ENCODE measurements around the gene ELN. TPM values are rescaled to one million over a fixed set of nuclear protein-coding genes. Genes with fewer than 3 reads are reported as not detected.

The ELN gene
- total and polyA plus RNA-seq, 2 of the 4 experiments (the other 2 are of a cell fraction), result 2.2 to 14.3 TPM

DNA sequence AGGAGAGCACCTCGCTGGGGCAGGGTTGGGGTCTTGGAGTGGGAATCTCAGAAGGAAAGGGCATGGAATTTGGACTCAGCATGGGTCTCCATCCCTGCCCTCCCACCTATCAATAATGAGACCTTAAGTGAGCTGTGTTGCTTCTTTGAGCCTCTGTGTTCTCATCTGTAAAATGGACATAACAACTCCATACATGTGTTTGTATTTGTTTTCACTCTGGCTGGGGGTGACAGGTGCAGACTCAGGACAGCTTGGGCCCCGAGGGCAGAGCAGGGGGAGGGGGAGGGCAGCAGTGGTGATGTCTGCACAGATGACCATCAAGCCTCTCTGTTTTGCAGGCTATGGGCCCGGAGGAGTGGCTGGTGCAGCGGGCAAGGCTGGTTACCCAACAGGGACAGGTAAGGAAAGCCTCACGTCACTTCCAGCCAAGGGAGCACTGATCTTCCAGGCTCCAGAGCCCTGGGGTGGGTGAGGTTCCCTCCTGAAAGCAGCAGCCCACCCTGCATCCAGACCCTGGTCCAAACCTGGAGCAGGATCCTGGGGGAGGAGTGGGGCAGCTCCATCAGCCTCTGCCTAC lies 19.9 kb downstream of the ELN start:
- Histone ChIP-seq H3K56ac (ENCODE audit: extremely low read depth, insufficient read depth, low read length) (no peak overlapping the region), H2AK9ac (replicated peaks; ENCODE audit: low read depth, low read length, poor library complexity) (no peak overlapping the region), H4K5ac (ENCODE audit: low read depth, low read length) (no peak overlapping the region), H3K4me1 (ENCODE audit: control insufficient read depth, insufficient read depth, low read length) (peaks cover 4% of the 10 kb centered on the region; the same call in 1 of the 2 replicates), H2BK20ac (ENCODE audit: low read depth, low read length) (no peak overlapping the region), H3K9ac (ENCODE audit: low read depth, low read length) (no peak overlapping the region), H4K20me1 (ENCODE audit: insufficient read depth, low read length) (no peaks in the 10 kb centered on the region), H3K27me3 (ENCODE audit: control insufficient read depth, insufficient read depth, low read length) (no peaks in the 10 kb centered on the region), H3K4ac (ENCODE audit: low read depth, low read length) (no peak overlapping the region), H2BK120ac (ENCODE audit: low read depth, low read length) (no peak overlapping the region), H2BK5ac (ENCODE audit: low read depth, low read length, poor library complexity, severe bottlenecking) (no peak overlapping the region), H3K23ac (ENCODE audit: low read depth, low read length) (no peak overlapping the region), H3K79me1 (ENCODE audit: low read depth in 1 of 2, low read length in 2 of 2) (no peaks in the 10 kb centered on the region), H3K4me3 (ENCODE audit: insufficient read depth, low read depth, low read length) (no peak overlapping the region), H3K9me3 (ENCODE audit: control insufficient read depth, insufficient read depth, low read length) (no peaks in the 10 kb centered on the region), H2BK15ac (ENCODE audit: low read depth, low read length) (no peak overlapping the region), H3K9me1 (ENCODE audit: insufficient read depth, low read length) (no peaks in the 10 kb centered on the region; the same call in 1 of the 2 replicates), H3K27ac (ENCODE audit: insufficient read depth, low read length) (no peak overlapping the region), H3K14ac (replicated peaks; ENCODE audit: low read depth, low read length) (no peak overlapping the region), H4K91ac (ENCODE audit: insufficient read depth, low read depth, low read length) (no peak overlapping the region), H3K18ac (ENCODE audit: low read depth, low read length) (no peak overlapping the region), H2AFZ (replicated peaks; ENCODE audit: low read length, poor library complexity) (no peak overlapping the region), H2AK5ac (ENCODE audit: low read depth, low read length) (no peak overlapping the region), H3K36me3 (ENCODE audit: control insufficient read depth, insufficient read depth, low read length) (peaks cover 2% of the 10 kb centered on the region; the same call in 1 of the 2 replicates), H4K8ac (ENCODE audit: low read depth in 2 of 2, low read length in 2 of 2) (no peak overlapping the region), H3K4me2 (ENCODE audit: low read depth, low read length) (no peak overlapping the region)
- no TSS peak for BruUV-seq (replicated peaks)
- dilution Hi-C loops (cut with HindIII; ENCODE audit: low sequenced_read_pairs, unreplicated experiment) (no loop called here), intact Hi-C loops (cut with micrococcal nuclease) (no loop called here), in situ Hi-C loops (cut with MboI; ENCODE audit: low sequenced_read_pairs) (no loop called here)
- no peak for DNase-seq
- TF ChIP-seq, protein P1, sequence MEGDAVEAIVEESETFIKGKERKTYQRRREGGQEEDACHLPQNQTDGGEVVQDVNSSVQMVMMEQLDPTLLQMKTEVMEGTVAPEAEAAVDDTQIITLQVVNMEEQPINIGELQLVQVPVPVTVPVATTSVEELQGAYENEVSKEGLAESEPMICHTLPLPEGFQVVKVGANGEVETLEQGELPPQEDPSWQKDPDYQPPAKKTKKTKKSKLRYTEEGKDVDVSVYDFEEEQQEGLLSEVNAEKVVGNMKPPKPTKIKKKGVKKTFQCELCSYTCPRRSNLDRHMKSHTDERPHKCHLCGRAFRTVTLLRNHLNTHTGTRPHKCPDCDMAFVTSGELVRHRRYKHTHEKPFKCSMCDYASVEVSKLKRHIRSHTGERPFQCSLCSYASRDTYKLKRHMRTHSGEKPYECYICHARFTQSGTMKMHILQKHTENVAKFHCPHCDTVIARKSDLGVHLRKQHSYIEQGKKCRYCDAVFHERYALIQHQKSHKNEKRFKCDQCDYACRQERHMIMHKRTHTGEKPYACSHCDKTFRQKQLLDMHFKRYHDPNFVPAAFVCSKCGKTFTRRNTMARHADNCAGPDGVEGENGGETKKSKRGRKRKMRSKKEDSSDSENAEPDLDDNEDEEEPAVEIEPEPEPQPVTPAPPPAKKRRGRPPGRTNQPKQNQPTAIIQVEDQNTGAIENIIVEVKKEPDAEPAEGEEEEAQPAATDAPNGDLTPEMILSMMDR (conservative IDR thresholded peaks at IDR 0.05; ENCODE audit: low read depth, low read length), result no peak
- TF ChIP-seq SMC3 (IDR thresholded peaks at IDR 0.05; ENCODE audit: low read depth, low read length), result no peak
- TF ChIP-seq, protein P2, sequence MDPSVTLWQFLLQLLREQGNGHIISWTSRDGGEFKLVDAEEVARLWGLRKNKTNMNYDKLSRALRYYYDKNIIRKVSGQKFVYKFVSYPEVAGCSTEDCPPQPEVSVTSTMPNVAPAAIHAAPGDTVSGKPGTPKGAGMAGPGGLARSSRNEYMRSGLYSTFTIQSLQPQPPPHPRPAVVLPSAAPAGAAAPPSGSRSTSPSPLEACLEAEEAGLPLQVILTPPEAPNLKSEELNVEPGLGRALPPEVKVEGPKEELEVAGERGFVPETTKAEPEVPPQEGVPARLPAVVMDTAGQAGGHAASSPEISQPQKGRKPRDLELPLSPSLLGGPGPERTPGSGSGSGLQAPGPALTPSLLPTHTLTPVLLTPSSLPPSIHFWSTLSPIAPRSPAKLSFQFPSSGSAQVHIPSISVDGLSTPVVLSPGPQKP (IDR thresholded peaks at IDR 0.05; ENCODE audit: borderline replicate concordance, low read depth, low read length), result no peak
- TF ChIP-seq BHLHE40 (IDR thresholded peaks at IDR 0.05; ENCODE audit: low read depth, low read length), result no peak
- no peak for TF ChIP-seq RAD21 (IDR thresholded peaks at IDR 0.05; ENCODE audit: low read length)
- no peak for TF ChIP-seq POLR2A (IDR thresholded peaks at IDR 0.05; ENCODE audit: low read depth, low read length)
- TF ChIP-seq RFX5 (IDR thresholded peaks at IDR 0.05; ENCODE audit: low read depth, low read length), result no peak
- TF ChIP-seq RCOR1 (IDR thresholded peaks at IDR 0.05; ENCODE audit: insufficient replicate concordance, low read length), result no peak
- no peak for TF ChIP-seq CEBPB (IDR thresholded peaks at IDR 0.05; ENCODE audit: low read depth, low read length)
- WGBS, 2 experiments (ENCODE audit: extremely low coverage in 2 of 2, insufficient read length in 1 of 2), result 92% methylated on average over 2 of the region's 5 CpGs; no CpG with 5 or more reads in 1 of the 2 experiments
- ChIA-PET POLR2A (ENCODE audit: unreplicated experiment) (no interaction called here), CTCF (no interaction called here)
- no peak for ATAC-seq (ENCODE audit: low read depth)

Data from IMR-90 (cell line).